K562 (cell line): ENCODE results near the gene ZC3H18. TPM values are rescaled to one million over a fixed set of nuclear protein-coding genes. Genes with fewer than 3 reads are reported as not detected.

ENCODE experiments used
- ARID1B ChIP-seq: fragments of 450-650 bp; IDR thresholded peaks from 2 replicates; pipeline ENCODE4 v1.6.1; 2016; ENCODE audit warnings: antibody characterized with exemption, mild to moderate bottlenecking, inconsistent platforms
- C11orf30 ChIP-seq: fragments of 450-650 bp; IDR thresholded peaks from 2 replicates; pipeline ENCODE4 v1.6.1; 2016; ENCODE audit warnings: low read depth, mild to moderate bottlenecking
- CBFA2T3 ChIP-seq: fragments of 450-650 bp; IDR thresholded peaks from 2 replicates; pipeline ENCODE4 v1.6.1; 2017
- CBFB ChIP-seq: sonication (generic); formaldehyde crosslinking; IDR thresholded peaks from 2 replicates; pipeline ENCODE4 v1.4.0; 2020; ENCODE audit warnings: mild to moderate bottlenecking, missing genetic modification reagents
- DPF2 ChIP-seq: fragments of 450-650 bp; IDR thresholded peaks from 2 replicates; pipeline ENCODE4 v1.6.1; 2016
- EP300 ChIP-seq: IDR thresholded peaks from 2 replicates; pipeline ENCODE4 v1.6.1; 2012; ENCODE audit warnings: low read length, improper control_type of control experiment
- KLF16 ChIP-seq: IDR thresholded peaks from 2 replicates; pipeline ENCODE4 v1.6.1; 2016; ENCODE audit warnings: antibody characterized with exemption
- NR4A1 ChIP-seq, 2 experiments: fragments of 250-450 bp in 1 of 2; fragments of 450-650 bp in 1 of 2; sonication (Bioruptor Pico) in 1 of 2; IDR thresholded peaks; 2 replicates each; pipeline versions ENCODE4 v1.4.0 to v1.6.1; 2016 to 2020; ENCODE audit warnings: mild to moderate bottlenecking in 2 of 2, missing compliant biosample characterization in 1 of 2, missing genetic modification characterization in 1 of 2, moderate library complexity in 1 of 2
- POLR2A ChIP-seq: fragments of 450-650 bp; conservative IDR thresholded peaks from 2 replicates; pipeline ENCODE4 v1.6.1; 2016
- RREB1 ChIP-seq: fragments of 250-450 bp; sonication (Bioruptor Pico); IDR thresholded peaks from 2 replicates; pipeline ENCODE4 v1.4.0; 2020
- ZNF592 ChIP-seq: fragments of 450-650 bp; IDR thresholded peaks from 2 replicates; pipeline ENCODE4 v1.6.1; 2017; ENCODE audit warnings: antibody characterized with exemption, mild to moderate bottlenecking
- ZNF766 ChIP-seq: fragments of 200-800 bp; sonication (Bioruptor generic); conservative IDR thresholded peaks from 2 replicates; pipeline ENCODE4 v1.6.1; 2016; ENCODE audit warnings: missing genetic modification characterization, missing compliant biosample characterization
- polyA plus RNA-seq, 8 experiments: library from polyadenylated mRNA; depleted of rRNA in 4 of 8; stranded (reverse) in 5 of 8; unstranded in 3 of 8; fragments of >200 nt; fragmentation: Nextera tagmentation in 2 of 8; fragmentation: Illumina TruSeq in 1 of 8; extraction: Ambion mirVana in 2 of 8; extraction: Trizol in 1 of 8; gene quantifications; 2 replicates each; pipeline versions ENCODE4 v1.2.1 to v1.2.3, GENCODE V29; 2011 to 2014; ENCODE audit warnings: inconsistent platforms in 1 of 8, missing spikeins in 1 of 8
- total RNA-seq, 7 experiments: library from RNA; depleted of rRNA in 6 of 7; stranded (reverse); fragments of >200 nt in 6 of 7; fragmentation: Illumina TruSeq in 2 of 7; extraction: Trizol in 2 of 7; gene quantifications; 2 replicates each; pipeline versions ENCODE4 v1.2.1 to v1.2.3, GENCODE V29; 2011 to 2021; ENCODE audit warnings: low replicate concordance in 1 of 7

The ZC3H18 gene
- total and polyA plus RNA-seq, 9 of the 15 experiments (the other 6 are each of a cell fraction or from before 2014, with no cell fraction given): 1.7 to 88.7 (median 26.9) TPM

GRCh38 chr16:88530858-88531203 is 39.4 kb upstream of the ZC3H18 start (continued):
- TF ChIP-seq RREB1 (CRISPR knock-in tag): no peak
- no peak for TF ChIP-seq ZNF592
- peak; percentile 74 for TF ChIP-seq CBFA2T3
- peak; percentile 74; the same call in 1 of the 2 replicates for TF ChIP-seq ZNF766 (CRISPR knock-in tag)
- peak; percentile 50; the same call in 1 of the 2 replicates for TF ChIP-seq DPF2
- peak; percentile 61; the same call in 1 of the 2 replicates for TF ChIP-seq KLF16
- TF ChIP-seq ARID1B: peak; percentile 68
- no peak for TF ChIP-seq CBFB (CRISPR knock-in tag)
- no peak; the same call in 1 of the 2 replicates for TF ChIP-seq C11orf30
- TF ChIP-seq POLR2A: no peak
- TF ChIP-seq EP300: 0 out of 2 replicates have a peak, but pooled peaks have one; percentile 13
- no peak for TF ChIP-seq NR4A1 (CRISPR knock-in tag; IDR thresholded peaks at IDR 0.05)
- no peak for TF ChIP-seq NR4A1 (tag; IDR thresholded peaks at IDR 0.05)
